HepG2 (cell line): Measurements from ENCODE around the gene CLDN7. TPM values are rescaled to one million over a fixed set of nuclear protein-coding genes. Genes with fewer than 3 reads are reported as not detected.

ENCODE experiments used
- HMG20B ChIP-seq: conservative IDR thresholded peaks from 2 replicates; pipeline ENCODE4 v1.6.1; 2016; ENCODE audit warnings: missing genetic modification reagents, missing compliant biosample characterization
- HNRNPH1 ChIP-seq: fragments of 200-400 bp; formaldehyde crosslinking; optimal IDR thresholded peaks from 2 replicates; pipeline ENCODE3; 2017; ENCODE audit warnings: mild to moderate bottlenecking, low read depth, low read length
- PCBP2 ChIP-seq: fragments of 200-400 bp; formaldehyde crosslinking; optimal IDR thresholded peaks from 2 replicates; pipeline ENCODE3; 2018; ENCODE audit warnings: low read length, low read depth; ENCODE audit not compliant: poor library complexity, severe bottlenecking
- SMAD1 ChIP-seq: sonication (generic); formaldehyde crosslinking; IDR thresholded peaks from 2 replicates; pipeline ENCODE4 v1.4.0; 2020; ENCODE audit warnings: missing genetic modification reagents, low read depth, mild to moderate bottlenecking, borderline replicate concordance
- SMYD3 ChIP-seq: sonication (generic); formaldehyde crosslinking; IDR thresholded peaks from 2 replicates; pipeline ENCODE4 v1.8.1; 2023; ENCODE audit warnings: mild to moderate bottlenecking, missing genetic modification reagents
- SOX5 ChIP-seq: IDR thresholded peaks from 2 replicates; pipeline ENCODE4 v1.6.1; 2016; ENCODE audit warnings: borderline replicate concordance
- SRF ChIP-seq: IDR thresholded peaks from 2 replicates; pipeline ENCODE4 v1.6.1; 2011; ENCODE audit warnings: mild to moderate bottlenecking, low read depth, low read length, moderate library complexity
- TAF1 ChIP-seq: sonication (generic); formaldehyde crosslinking; IDR thresholded peaks from 2 replicates; pipeline ENCODE4 v1.4.0; 2020; ENCODE audit warnings: missing genetic modification reagents
- THAP11 ChIP-seq: IDR thresholded peaks from 2 replicates; pipeline ENCODE4 v1.6.1; 2016; ENCODE audit warnings: missing biosample characterization, missing genetic modification reagents
- XRCC5 ChIP-seq: fragments of 200-400 bp; formaldehyde crosslinking; optimal IDR thresholded peaks from 2 replicates; pipeline ENCODE3; 2017; ENCODE audit warnings: mild to moderate bottlenecking, low read length
- ZBTB40 ChIP-seq, 2 experiments: fragments of 450-650 bp in 1 of 2; sonication (generic) in 1 of 2; formaldehyde crosslinking in 1 of 2; IDR thresholded peaks; 2 replicates each; pipeline versions ENCODE4 v1.6.1 to v1.8.0; 2016 to 2022; ENCODE audit warnings: antibody characterized with exemption in 1 of 2, mild to moderate bottlenecking in 1 of 2, missing genetic modification reagents in 1 of 2
- ZNF280D ChIP-seq: sonication (generic); formaldehyde crosslinking; IDR thresholded peaks from 2 replicates; pipeline ENCODE4 v1.5.1; 2020; ENCODE audit warnings: mild to moderate bottlenecking, missing genetic modification reagents
- ZNF431 ChIP-seq: sonication (generic); formaldehyde crosslinking; IDR thresholded peaks from 2 replicates; pipeline ENCODE4 v1.9.0; 2022; ENCODE audit warnings: missing genetic modification reagents, low read depth, mild to moderate bottlenecking, borderline replicate concordance
- ZNF510 ChIP-seq: sonication (generic); formaldehyde crosslinking; IDR thresholded peaks from 2 replicates; pipeline ENCODE4 v1.4.0; 2020; ENCODE audit warnings: low read depth, mild to moderate bottlenecking, missing genetic modification reagents
- ZNF589 ChIP-seq: sonication (generic); formaldehyde crosslinking; conservative IDR thresholded peaks from 2 replicates; pipeline ENCODE4 v1.8.0; 2022; ENCODE audit warnings: mild to moderate bottlenecking, moderate library complexity, missing genetic modification reagents
- polyA plus RNA-seq, 8 experiments: library from polyadenylated mRNA; depleted of rRNA in 3 of 8; stranded (reverse) in 7 of 8; unstranded in 1 of 8; fragments of >200 nt; fragmentation: Illumina TruSeq in 4 of 8; extraction: Trizol in 4 of 8; gene quantifications; 2 replicates each; pipeline versions ENCODE4 v1.2.1 to v1.2.3, GENCODE V29; 2011 to 2016; ENCODE audit warnings: low read depth in 4 of 8, missing spikeins in 1 of 8, mixed read lengths in 1 of 8; ENCODE audit not compliant: insufficient read depth in 1 of 8
- total RNA-seq, 5 experiments: library from RNA; depleted of rRNA; stranded (reverse); fragments of >200 nt; fragmentation: Illumina TruSeq; extraction: Trizol; gene quantifications; 2 replicates each; pipeline ENCODE4 v1.2.3, GENCODE V29; 2016; ENCODE audit warnings: low read depth in 1 of 5

The CLDN7 gene
- total and polyA plus RNA-seq, 2 of the 13 experiments (the other 11 are each of a cell fraction or from before 2014, with no cell fraction given): not detected

DNA sequence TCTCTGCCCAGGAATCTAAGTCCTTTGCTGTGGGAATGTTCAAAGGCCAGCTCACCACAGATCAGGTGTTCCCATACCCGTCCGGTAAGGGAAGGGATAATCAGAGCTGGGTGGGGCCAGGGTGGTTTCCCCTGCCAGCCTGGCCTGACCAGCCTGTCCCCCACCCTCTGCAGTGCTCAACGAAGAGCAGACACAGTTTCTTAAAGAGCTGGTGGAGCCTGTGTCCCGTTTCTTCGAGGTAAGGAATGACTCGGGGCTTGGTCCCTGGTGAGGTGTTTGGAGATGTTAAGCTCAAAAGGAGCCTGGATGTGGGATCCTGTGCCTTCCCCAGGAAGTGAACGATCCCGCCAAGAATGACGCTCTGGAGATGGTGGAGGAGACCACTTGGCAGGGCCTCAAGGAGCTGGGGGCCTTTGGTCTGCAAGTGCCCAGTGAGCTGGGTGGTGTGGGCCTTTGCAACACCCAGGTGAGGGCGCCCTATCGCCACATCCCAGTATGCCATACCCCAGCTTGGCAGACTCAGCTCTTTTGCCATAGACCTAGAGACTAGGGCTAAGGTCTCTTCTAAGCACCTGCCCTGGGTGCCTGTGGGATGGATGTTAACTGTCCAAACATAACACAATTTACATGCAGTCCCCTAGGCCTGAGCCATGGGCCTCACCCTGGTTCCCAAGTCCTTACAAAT lies 41.5 kb downstream of the CLDN7 start (continued):
- TF ChIP-seq ZNF280D (CRISPR knock-in tag) (no peak), XRCC5 (peak; percentile 29), HNRNPH1 (peak; percentile 20), HMG20B (CRISPR knock-in tag) (no peak), ZNF510 (no peak), SOX5 (CRISPR knock-in tag) (no peak), SRF (no peak), TAF1 (CRISPR knock-in tag) (no peak), ZNF589 (CRISPR knock-in tag) (no peak), THAP11 (CRISPR knock-in tag) (peak; percentile 52; the same call in 1 of the 2 replicates), ZNF431 (CRISPR knock-in tag) (0 out of 2 replicates have a peak, but pooled peaks have one; percentile 26), SMAD1 (CRISPR knock-in tag) (0 out of 2 replicates have a peak, but pooled peaks have one; percentile 5), ZBTB40 (IDR thresholded peaks at IDR 0.05) (no peak), ZBTB40 (CRISPR knock-in tag; IDR thresholded peaks at IDR 0.05) (no peak), SMYD3 (0 out of 2 replicates have a peak, but pooled peaks have one; percentile 48), PCBP2 (no peak)
